WERI-Rb-1 (cell line): ENCODE measurements around the gene RPL34.
A peak's percentile ranks its signal among the peaks of the same experiment; 100 is the strongest.

Source experiments
- DNase-seq: peaks from one replicate; pipeline ENCODE4 v3.0.0-alpha.2; 2020
- H3K27ac ChIP-seq: fragments of 250-450 bp; sonication (Bioruptor Pico); 2 replicates; pipeline ENCODE4 v1.5.1; 2020; ENCODE audit warnings: mild to moderate bottlenecking, moderate library complexity
- H3K27me3 ChIP-seq: fragments of 250-450 bp; sonication (Bioruptor Pico); 2 replicates; pipeline ENCODE4 v1.5.1; 2021; ENCODE audit warnings: mild to moderate bottlenecking, low read depth, moderate library complexity; ENCODE audit not compliant: insufficient read depth, severe bottlenecking
- H3K36me3 ChIP-seq: fragments of 250-450 bp; sonication (Bioruptor Pico); 2 replicates; pipeline ENCODE4 v1.5.1; 2020; ENCODE audit warnings: mild to moderate bottlenecking, moderate library complexity
- H3K4me3 ChIP-seq: 2 replicates; pipeline ENCODE4 v1.5.1; 2011; ENCODE audit warnings: low read depth, mild to moderate bottlenecking, control low read depth, low read length
- H3K9me3 ChIP-seq: fragments of 250-450 bp; sonication (Bioruptor Pico); 2 replicates; pipeline ENCODE4 v1.5.1; 2021; ENCODE audit warnings: mild to moderate bottlenecking, moderate library complexity; ENCODE audit not compliant: severe bottlenecking
- CTCF ChIP-seq: IDR thresholded peaks from 2 replicates; pipeline ENCODE4 v1.5.1; 2011; ENCODE audit warnings: low read depth, mild to moderate bottlenecking, control low read depth, inconsistent platforms, low read length

The RPL34 gene

DNA sequence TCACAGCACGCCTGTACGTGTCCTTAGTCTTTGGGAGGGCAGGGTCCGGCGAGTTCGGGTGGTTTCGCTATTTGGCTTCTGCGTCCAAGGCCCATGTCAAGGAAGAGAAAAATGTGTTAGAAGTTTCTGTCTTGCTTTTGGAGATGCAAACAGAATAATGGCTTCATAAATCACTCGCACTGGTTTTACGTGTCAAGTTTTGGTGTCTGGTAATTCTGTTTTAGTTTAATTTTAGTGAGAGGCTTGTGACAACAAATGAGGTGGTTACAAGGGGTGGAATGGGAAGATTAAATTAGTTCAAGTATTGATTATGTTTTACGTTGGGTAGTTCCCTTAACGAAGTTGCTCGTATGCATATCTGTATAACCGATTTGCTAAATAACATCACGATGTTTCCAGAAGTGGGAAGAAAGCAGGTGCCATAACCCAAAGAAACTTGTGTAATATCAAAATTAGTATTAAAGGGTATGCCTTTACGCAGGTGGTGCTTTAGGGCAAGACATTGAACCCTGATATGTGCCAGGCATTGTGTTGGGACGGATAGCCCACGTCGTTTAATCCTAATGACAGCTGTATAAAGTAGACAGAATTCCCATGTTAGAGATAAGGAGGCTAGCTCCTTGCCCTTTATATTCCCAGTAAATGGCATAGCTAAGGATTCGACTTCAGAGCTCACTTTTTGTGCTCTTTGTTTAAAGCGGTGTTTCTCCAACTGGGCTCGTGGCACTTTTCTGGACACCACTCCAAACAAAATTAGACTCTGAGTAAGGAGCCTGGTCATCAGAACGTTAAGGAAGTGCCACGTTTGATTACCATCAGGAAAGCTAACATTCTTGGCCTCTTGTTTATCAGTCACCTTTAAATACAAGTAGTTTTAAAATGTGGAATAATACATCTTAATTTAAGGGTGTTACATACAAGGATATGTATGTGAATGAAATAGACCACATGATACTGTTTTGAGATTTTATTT is 843 bp downstream of the RPL34 start:
- no peak for TF ChIP-seq CTCF
- H3K4me3 ChIP-seq: peak overlapping the region; percentile 98
- H3K27me3 ChIP-seq: no peaks in the 10 kb centered on the region
- no peak for DNase-seq
- peaks cover 4% of the 10 kb centered on the region for H3K9me3 ChIP-seq
- peak overlapping the region; percentile 84 for H3K27ac ChIP-seq
- peaks cover 58% of the 10 kb centered on the region for H3K36me3 ChIP-seq

- Histone ChIP-seq H3K27me3 (no peaks in the 10 kb centered on the region), H3K9me3 (peaks cover under 1% of the 10 kb centered on the region), H3K27ac (no peak overlapping the region), H3K4me3 (no peak overlapping the region), H3K36me3 (peaks cover 66% of the 10 kb centered on the region)
- no peak for TF ChIP-seq CTCF
- no peak for DNase-seq
These were observed 1.6 kb downstream of the RPL34 start for GRCh38 chr4:108622022-108622421.

DNA sequence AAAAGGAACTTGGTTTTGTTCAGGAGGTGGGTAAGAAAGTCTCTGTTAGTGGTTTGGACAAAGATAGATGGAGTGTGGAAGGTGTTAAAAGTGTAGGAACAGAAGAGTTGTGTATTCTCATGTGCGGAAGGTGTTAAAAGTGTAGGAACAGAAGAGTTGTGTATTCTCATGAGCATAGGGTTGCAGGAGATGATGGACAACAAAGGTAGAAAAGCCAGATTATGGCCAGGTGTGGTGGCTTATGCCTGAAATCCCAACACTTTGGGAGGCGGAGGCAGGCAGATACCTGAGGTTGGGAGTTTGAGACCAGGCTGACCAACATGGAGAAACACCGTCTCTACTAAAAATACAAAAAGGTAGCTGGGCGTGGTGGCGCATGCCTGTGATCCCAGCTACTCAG is 2.5 kb downstream of the RPL34 start:
- Histone ChIP-seq H3K9me3 (no peaks in the 10 kb centered on the region), H3K27me3 (no peaks in the 10 kb centered on the region), H3K27ac (no peak overlapping the region), H3K36me3 (peaks cover 74% of the 10 kb centered on the region), H3K4me3 (no peak overlapping the region)
- no peak for TF ChIP-seq CTCF
- DNase-seq: no peak

DNA sequence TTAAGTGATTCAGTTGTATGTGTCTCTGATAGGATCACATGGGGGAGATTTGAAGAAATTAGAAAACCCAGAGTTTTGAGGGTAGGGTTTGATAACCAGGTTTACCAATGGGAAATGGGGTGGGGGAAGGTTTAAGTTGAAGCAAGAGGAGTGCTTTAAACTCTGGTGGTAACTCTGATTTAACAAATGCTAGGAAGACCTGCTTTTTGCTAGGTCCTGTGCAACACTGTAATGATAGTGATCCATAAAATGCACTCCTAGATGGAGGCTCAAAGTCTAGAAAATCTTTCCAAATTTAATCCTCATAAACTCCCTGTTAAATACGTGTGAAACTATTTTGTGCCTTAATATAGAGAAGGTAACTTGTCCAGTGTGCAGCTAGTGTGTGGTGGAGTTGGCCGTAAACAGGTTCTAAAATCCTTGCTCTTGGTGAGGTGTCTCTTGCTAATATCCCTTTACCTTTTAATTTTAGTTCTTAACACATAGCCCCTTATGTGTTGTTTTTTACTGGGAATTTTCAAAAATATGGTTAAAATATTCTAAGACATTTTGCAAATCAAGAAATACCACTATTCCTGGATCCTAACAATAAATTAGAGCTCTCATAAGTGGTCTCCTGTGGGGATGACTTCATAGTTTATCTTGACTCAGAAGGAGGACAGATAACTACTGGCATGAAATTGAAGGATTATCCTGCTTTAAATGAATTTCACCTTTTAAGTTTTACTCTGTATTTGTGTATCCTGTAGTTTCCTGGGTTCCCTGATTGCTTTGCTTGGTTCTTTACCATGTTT is 4.1 kb downstream of the RPL34 start:
- no peak for TF ChIP-seq CTCF
- Histone ChIP-seq H3K36me3 (peaks cover 89% of the 10 kb centered on the region), H3K27ac (no peak overlapping the region), H3K4me3 (no peak overlapping the region), H3K9me3 (no peaks in the 10 kb centered on the region), H3K27me3 (no peaks in the 10 kb centered on the region)
- no peak for DNase-seq

DNA sequence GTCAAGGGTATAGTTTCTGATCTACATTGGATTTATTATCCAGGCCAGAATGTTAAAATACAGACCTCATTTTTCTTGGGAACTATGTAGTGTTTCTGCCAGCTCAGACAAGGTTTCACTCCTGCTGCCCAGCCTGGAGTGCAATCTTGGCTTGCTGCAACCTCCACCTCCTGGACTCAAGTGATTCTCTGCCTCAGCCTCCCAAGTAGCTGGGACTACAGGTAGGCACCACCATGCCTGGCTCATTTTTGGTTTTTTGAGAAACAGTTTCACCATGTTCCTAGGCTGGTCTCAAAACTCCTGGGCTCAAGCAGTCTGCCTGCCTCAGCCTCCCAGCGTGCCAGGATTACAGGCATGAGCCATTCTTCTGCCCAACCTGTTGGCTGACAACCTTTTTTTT is 5.7 kb downstream of the RPL34 start:
- no peak overlapping the region for H3K27ac ChIP-seq
- H3K9me3 ChIP-seq: no peaks in the 10 kb centered on the region
- H3K36me3 ChIP-seq: peaks cover 97% of the 10 kb centered on the region
- H3K4me3 ChIP-seq: no peak overlapping the region
- no peaks in the 10 kb centered on the region for H3K27me3 ChIP-seq
- TF ChIP-seq CTCF: no peak
- DNase-seq: no peak
